Dendritic cell treated with granulocyte-macrophage colony-stimulating factor and Interleukin-4, amounts not matched to agents 40 ng/mL and 50 ng/mL, for 4 days (primary cell): Measurements from ENCODE around the gene KCNA1.
A peak's percentile ranks its signal among the peaks of the same experiment; 100 is the strongest.
"Not testable (repeated sequence)": the region's sequence is repeated elsewhere in the genome, so short reads cannot be mapped to it uniquely, and the experiment has no call there.

Experiments
- H3K27ac Mint-ChIP-seq: one replicate; pipeline ENCODE4 v1.8.0; 2022; ENCODE audit warnings: mild to moderate bottlenecking, mixed read lengths
- H3K27me3 Mint-ChIP-seq: one replicate; pipeline ENCODE4 v1.8.0; 2022; ENCODE audit warnings: mild to moderate bottlenecking, mixed read lengths
- H3K36me3 Mint-ChIP-seq: one replicate; pipeline ENCODE4 v1.8.0; 2022; ENCODE audit warnings: low read depth, mixed read lengths
- H3K4me1 Mint-ChIP-seq: one replicate; pipeline ENCODE4 v1.8.0; 2022; ENCODE audit warnings: low read depth, mixed read lengths
- H3K4me3 Mint-ChIP-seq: one replicate; pipeline ENCODE4 v1.8.0; 2022; ENCODE audit warnings: mild to moderate bottlenecking, moderate library complexity, mixed read lengths
- H3K9me3 Mint-ChIP-seq: one replicate; pipeline ENCODE4 v1.8.0; 2022; ENCODE audit warnings: mixed read lengths
- intact Hi-C: fragments of 100-400 bp; cut with micrococcal nuclease; formaldehyde crosslinking; loops from one replicate; pipeline ENCODE4 v1.15.0; 2022

KCNA1 gene

DNA sequence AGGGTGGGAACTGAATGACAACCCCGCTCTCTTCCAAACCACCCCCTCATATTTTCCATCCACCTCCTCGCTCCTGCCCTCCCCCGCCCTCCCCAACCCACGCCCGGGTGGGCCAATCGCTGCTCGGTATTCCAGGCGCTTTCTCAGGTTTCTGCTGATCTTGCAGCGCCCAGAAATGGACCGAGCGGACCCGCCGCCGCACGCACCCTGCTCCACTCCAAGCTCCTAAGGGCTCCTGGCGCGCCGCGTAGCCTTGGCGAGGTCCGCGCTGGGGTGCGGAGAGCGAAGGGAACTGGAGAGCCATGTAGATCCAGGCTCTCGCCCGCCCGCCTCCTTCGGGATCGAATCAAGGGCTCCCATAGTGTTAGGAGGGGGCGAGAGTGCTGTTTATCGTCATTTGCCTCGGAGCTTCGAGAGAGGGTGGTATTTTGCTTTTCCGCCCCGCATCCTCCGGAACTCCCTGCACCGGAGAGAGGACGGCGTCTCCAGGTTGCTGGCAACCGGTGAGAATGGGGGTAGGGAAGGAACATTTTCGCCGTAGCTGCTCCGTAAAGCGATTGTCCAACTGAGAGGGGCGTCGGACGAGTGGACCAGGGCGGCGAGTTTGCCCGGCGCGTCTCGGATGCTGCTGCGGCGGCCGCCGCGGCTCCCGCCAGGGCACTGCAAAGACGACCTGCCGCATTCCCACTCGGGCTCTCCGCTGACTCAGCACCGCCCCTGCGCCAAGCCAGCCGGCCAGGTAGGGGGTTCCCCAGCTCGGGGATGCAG lies at the start of gene KCNA1:
TSS of gene KCNA1 (plus strand) at position 172 of the 768 bp plus-strand sequence. CDS start 1,474 bp downstream, outside the sequence.
- Mint-ChIP-seq H3K27me3 (peaks cover 52% of the 10 kb centered on the region), H3K4me3 (peak within 1 kb of the TSS; percentile 18), H3K9me3 (no peaks in the 10 kb centered on the region), H3K4me1 (peaks cover 5% of the 10 kb centered on the region), H3K27ac (no peak within 1 kb of the TSS), H3K36me3 (no peaks in the 10 kb centered on the region)
- intact Hi-C loops = no loop called here

DNA sequence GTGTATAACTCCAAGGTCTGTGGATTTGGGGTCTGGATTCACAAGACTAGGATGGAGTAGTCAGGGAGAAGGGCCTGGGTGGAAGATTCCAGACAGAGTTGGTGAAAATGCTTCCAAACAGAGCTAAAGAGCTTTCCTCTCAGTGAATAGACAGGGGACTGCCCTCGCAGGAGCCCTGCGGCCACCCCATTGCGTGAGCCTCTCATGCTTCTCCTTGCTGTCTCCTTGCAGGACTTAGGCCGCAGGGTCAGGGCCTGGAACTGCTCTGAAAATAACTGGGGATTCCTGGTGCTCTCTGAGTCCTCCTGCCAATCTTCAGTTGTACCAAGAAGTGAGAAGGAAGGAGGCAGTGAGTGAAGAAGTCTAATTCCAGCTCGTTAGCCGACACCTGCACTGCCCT lies 49.0 kb upstream of the KCNA1 start:
- Mint-ChIP-seq H3K36me3 (no peaks in the 10 kb centered on the region), H3K27me3 (peaks cover 33% of the 10 kb centered on the region), H3K27ac (no peak overlapping the region), H3K4me3 (no peak overlapping the region), H3K4me1 (peaks cover 7% of the 10 kb centered on the region), H3K9me3 (no peaks in the 10 kb centered on the region)
- intact Hi-C loops = no loop called here

DNA sequence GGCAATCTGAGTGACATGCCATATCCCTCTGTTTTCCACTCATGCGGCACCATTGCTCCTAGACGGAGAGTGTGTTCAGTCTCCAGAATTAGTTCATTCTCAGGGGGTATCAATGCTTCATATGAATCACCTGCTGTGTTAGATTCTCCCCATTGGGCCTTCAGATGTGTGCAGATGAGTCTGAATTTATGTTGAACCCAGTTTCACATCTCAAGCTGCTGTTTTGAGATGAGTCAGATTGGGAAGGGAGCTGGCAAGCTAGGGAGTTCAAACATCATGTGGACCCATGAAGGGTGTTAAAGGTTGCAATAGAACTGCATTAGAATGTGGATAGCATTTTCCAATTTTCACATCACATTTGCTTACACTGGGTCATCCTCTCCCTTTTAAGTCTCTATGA lies 46.9 kb upstream of the KCNA1 start:
- Mint-ChIP-seq H3K27me3 (peaks cover 30% of the 10 kb centered on the region), H3K4me1 (peaks cover 6% of the 10 kb centered on the region), H3K27ac (no peak overlapping the region), H3K9me3 (no peaks in the 10 kb centered on the region), H3K36me3 (no peaks in the 10 kb centered on the region), H3K4me3 (no peak overlapping the region)
- intact Hi-C loops = no loop called here

DNA sequence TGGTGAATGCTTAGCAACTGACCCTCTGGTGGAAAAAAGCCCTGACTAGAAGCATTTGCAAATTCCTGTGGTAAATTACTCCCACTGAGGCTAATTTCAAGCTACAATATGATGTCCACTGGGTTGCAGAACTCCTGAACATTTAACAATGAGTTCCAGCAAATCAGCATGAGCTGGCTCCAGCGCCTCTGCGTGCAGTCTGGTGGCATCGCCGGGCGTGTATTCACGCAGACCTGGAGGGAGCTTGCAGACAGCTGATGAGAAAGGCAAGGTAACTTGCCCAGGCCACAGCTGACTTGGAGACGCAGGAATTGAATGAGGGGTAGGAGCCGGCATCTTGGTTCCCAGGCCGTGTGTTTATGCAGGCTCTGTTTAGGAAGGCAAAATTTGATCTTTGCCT lies 45.1 kb upstream of the KCNA1 start:
- intact Hi-C loops = no loop called here
- H3K4me1 Mint-ChIP-seq = no peaks in the 10 kb centered on the region
- H3K36me3 Mint-ChIP-seq = no peaks in the 10 kb centered on the region
- H3K9me3 Mint-ChIP-seq = no peaks in the 10 kb centered on the region
- no peak overlapping the region for H3K4me3 Mint-ChIP-seq
- peaks cover 15% of the 10 kb centered on the region for H3K27me3 Mint-ChIP-seq
- no peak overlapping the region for H3K27ac Mint-ChIP-seq

DNA sequence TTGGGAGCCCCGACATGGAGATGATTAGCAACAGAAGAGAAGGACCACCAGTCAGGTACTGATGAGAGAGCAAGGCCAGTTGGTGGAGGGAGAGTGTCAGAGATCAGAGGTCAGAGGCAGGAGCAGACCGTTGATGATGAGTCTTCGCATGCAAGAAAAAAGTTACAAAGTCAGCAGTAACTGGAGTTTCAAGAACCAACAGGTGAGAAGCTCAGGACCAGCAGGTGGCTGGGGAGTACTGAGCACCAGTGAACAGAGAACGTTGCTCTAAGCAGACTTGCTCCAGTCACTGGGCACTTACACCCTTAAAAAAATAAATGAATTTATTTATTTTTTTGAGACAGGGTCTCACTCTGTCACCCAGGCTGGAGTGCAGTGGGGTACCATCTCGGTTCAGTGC lies 44.5 kb upstream of the KCNA1 start:
- Mint-ChIP-seq H3K4me1 (no peaks in the 10 kb centered on the region), H3K36me3 (no peaks in the 10 kb centered on the region), H3K4me3 (no peak overlapping the region), H3K27ac (no peak overlapping the region), H3K27me3 (peaks cover 12% of the 10 kb centered on the region), H3K9me3 (no peaks in the 10 kb centered on the region)
- intact Hi-C loops = no loop called here

DNA sequence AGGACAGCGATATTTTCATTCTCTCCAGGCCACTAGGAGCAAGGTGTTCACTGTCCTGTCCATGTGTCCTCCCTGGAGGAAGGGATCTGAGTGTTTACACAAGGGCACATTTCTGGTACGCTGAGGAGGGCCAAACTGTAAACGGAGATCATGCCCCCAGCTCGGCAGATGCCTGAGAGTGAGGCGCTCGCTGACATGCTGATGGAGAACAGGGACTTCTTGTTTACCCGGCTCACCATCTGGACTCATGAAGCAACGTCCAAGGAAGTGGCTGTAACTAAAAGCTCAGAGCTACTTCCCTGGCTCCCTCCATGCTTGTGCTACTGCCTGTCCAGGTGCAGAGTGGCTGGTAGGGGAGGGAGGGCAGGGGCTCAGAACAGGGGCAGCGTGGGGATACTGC lies 43.4 kb upstream of the KCNA1 start:
- H3K36me3 Mint-ChIP-seq = no peaks in the 10 kb centered on the region
- no peak overlapping the region for H3K27ac Mint-ChIP-seq
- intact Hi-C loops = no loop called here
- H3K27me3 Mint-ChIP-seq = peaks cover 13% of the 10 kb centered on the region
- no peaks in the 10 kb centered on the region for H3K4me1 Mint-ChIP-seq
- H3K4me3 Mint-ChIP-seq = no peak overlapping the region
- no peaks in the 10 kb centered on the region for H3K9me3 Mint-ChIP-seq

DNA sequence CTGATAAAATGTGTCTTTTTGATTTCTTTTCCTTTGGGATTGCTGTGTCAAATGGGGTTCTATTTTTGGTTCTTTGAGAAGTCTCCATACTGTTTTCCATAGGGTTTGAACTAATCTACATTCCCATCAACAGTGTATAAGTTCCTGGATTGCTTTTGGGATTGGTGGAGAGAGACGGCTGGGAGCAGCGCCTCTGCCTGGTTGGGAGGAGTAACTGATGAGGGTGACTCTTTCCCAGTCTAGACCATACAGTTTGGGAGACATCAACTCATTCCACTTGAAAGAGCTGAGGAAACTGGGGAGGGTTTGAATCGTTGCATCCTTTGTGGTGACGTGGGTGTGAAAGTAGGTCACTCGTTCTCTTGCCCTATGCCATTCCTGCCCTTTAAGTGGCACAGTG lies 42.3 kb upstream of the KCNA1 start:
- Mint-ChIP-seq H3K36me3 (no peaks in the 10 kb centered on the region), H3K4me1 (no peaks in the 10 kb centered on the region), H3K9me3 (no peaks in the 10 kb centered on the region), H3K27ac (no peak overlapping the region), H3K4me3 (no peak overlapping the region), H3K27me3 (peaks cover 13% of the 10 kb centered on the region)
- intact Hi-C loops = no loop called here

DNA sequence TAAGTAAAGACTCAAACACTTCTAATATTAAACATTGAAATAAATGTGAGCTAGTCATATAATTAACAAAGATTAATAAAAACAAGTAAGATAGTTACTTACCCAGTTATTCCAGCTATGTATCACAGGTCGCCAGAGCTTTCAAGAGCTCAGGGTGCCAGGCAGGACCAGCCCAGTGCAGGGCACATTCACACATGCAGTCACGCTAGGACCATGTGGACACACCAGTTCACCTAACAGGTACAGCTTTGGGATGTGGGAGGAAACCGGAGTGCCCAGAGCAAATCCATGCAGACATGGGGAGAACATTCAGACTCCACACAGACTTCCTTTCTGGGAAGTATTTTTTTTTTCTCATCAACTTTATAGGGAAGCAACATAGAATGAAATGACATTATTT lies 39.3 kb upstream of the KCNA1 start:
- Mint-ChIP-seq H3K36me3 (no peaks in the 10 kb centered on the region), H3K4me1 (no peaks in the 10 kb centered on the region), H3K9me3 (no peaks in the 10 kb centered on the region), H3K27me3 (peaks cover 16% of the 10 kb centered on the region), H3K27ac (no peak overlapping the region), H3K4me3 (no peak overlapping the region)
- intact Hi-C loops = no loop called here

DNA sequence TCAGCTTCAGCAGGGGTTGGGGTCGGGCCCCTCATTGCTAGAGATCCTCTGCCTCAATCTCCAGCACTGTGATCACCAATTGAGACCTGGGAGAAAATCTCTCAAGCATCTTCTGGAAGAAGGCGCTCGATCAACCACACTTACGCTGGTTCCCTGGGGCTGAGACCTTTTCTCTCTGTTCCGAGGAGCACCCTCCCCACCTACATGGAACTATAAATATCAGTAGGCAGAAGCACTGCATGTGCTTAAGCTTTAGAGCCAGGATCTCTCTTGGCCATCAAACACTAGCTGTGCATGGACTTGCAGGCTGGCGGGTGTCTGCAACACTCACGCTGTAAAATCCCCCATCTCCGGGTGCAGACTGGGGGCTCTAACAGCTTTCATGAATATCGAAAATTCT lies 38.2 kb upstream of the KCNA1 start:
- intact Hi-C loops = no loop called here
- H3K36me3 Mint-ChIP-seq = no peaks in the 10 kb centered on the region
- no peaks in the 10 kb centered on the region for H3K9me3 Mint-ChIP-seq
- no peak overlapping the region for H3K27ac Mint-ChIP-seq
- no peak overlapping the region for H3K4me3 Mint-ChIP-seq
- H3K27me3 Mint-ChIP-seq = peaks cover 13% of the 10 kb centered on the region
- no peaks in the 10 kb centered on the region for H3K4me1 Mint-ChIP-seq

DNA sequence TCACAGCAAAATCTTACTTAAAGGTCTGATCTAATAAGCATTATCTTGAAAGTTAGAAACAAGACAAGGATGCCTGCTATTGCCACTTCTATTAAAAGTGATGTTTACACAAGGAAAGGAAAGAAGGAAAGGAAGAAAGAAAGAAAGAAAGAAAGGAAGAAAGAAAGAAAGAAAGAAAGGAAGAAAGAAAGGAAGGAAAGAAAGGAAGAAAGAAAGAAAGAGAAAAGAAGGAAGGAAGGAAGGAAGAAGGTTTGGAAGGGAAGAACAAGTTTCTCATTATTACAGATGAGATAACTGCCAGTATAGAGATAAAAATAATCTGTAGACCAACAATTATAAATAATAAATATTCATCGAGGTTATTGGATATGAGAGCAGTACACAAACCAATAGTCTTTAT lies 35.8 kb upstream of the KCNA1 start:
- intact Hi-C loops = no loop called here
- Mint-ChIP-seq H3K4me3 (no peak overlapping the region), H3K27ac (no peak overlapping the region), H3K4me1 (no peaks in the 10 kb centered on the region), H3K27me3 (peaks cover 8% of the 10 kb centered on the region), H3K36me3 (no peaks in the 10 kb centered on the region), H3K9me3 (no peaks in the 10 kb centered on the region)

DNA sequence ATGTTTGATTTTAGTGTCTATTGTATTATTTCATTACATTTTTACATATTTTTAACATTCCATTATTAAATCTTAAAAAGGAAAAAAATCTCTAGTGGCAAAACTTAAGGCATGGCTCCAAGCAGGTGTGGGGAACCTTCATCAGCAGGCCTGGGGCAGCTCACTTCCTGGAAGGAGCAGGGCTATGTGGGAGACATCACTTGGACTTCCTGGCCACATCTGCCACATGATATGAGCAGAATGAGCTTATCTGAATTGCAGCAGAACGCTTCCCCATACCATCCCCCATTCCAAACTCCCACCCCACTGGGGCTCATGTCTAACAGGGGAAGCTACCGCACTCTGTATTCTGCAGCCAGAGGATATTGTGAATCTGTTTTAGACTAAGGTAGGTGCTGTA lies 35.0 kb upstream of the KCNA1 start:
- intact Hi-C loops = no loop called here
- H3K36me3 Mint-ChIP-seq = no peaks in the 10 kb centered on the region
- H3K27ac Mint-ChIP-seq = no peak overlapping the region
- no peak overlapping the region for H3K4me3 Mint-ChIP-seq
- H3K9me3 Mint-ChIP-seq = peaks cover 1% of the 10 kb centered on the region
- H3K4me1 Mint-ChIP-seq = no peaks in the 10 kb centered on the region
- peaks cover 8% of the 10 kb centered on the region for H3K27me3 Mint-ChIP-seq

DNA sequence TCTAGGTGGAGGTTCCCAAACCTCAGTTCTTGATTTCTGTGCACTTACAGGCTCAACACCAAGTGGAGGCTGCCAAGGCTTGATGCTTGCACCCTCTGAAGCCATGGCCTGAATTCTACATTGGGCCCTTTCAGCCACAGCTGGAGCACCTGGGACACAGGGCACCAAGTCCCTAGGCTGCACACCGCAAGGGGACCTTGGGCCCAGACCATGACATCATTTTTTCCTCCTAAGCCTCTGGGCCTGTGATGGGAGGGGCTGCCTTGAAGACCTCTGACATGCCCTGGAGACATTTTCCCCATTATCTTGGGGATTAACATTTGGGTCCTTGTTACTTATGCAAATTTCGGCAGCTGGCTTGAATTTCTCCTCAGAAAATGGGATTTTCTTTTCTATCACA lies 30.2 kb upstream of the KCNA1 start:
- intact Hi-C loops, H3K4me1 Mint-ChIP-seq, H3K27me3 Mint-ChIP-seq, H3K9me3 Mint-ChIP-seq, H3K4me3 Mint-ChIP-seq, H3K36me3 Mint-ChIP-seq, H3K27ac Mint-ChIP-seq: not testable (repeated sequence)

DNA sequence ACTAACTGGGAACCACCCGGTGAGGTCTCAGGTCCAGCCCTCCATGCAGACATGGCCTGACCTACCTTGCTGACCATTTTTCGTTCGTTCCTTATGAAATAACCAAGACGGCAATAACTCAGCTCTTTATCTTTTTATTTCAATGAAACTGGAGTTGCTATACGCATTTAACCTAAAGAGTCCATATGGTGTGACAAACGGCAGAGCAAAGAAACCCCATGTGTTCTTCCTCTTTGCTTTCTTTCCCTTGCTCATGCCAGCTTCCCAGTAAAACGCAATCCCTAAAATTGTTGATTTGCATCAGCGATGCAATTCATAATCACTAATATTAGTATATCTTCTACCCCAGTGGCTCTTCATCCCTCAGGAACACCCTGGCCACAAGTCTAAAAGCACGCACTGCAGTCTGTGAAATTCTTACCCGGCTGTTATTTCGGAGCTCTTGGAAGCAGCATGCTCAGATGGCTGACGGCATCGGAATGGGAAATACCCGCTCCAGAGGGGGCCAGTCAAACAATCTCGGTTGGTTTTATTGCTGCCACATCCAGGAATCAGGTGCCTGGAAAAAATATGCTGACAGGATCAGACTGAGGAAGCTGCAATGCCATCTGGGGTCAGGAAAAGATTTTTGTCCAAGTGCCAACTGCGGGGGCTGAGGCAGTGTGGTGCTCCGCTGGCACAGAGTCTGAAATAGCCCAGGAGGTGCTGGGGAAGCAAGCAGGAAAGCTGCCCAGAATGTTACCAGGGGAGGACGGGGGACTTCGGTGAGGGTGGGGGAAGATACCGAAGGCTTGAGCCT lies 28.2 kb upstream of the KCNA1 start:
- Mint-ChIP-seq H3K4me1 (no peaks in the 10 kb centered on the region), H3K27ac (no peak overlapping the region), H3K27me3 (peaks cover 5% of the 10 kb centered on the region), H3K4me3 (no peak overlapping the region), H3K36me3 (no peaks in the 10 kb centered on the region), H3K9me3 (peaks cover 10% of the 10 kb centered on the region)
- intact Hi-C loops = no loop called here

DNA sequence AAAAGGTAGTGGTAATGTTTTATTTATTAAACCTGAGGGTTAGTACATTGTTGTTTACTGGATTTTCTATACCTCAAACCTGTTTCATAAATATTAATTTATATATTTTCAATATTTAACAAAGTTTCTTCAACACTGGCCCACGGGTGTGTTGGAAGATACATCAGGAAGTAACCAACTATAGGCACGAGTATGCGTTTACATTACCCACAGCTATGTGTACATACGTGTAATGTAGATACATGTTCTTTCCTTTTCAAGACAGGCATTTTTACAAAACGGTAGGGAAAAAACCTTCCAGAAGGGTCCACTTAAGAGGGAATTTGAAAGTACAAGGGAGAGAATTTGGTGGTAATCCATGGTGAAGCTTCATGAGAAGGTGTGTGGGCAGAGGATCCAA lies 17.8 kb upstream of the KCNA1 start:
- H3K36me3 Mint-ChIP-seq = no peaks in the 10 kb centered on the region
- no peak overlapping the region for H3K27ac Mint-ChIP-seq
- H3K4me3 Mint-ChIP-seq = no peak overlapping the region
- H3K4me1 Mint-ChIP-seq = no peaks in the 10 kb centered on the region
- intact Hi-C loops = no loop called here
- H3K9me3 Mint-ChIP-seq = no peaks in the 10 kb centered on the region
- H3K27me3 Mint-ChIP-seq = peaks cover 19% of the 10 kb centered on the region
